ENCODE data around the gene SLX4.

SLX4 gene

GRCh38 chr16:3564889-3565141 lies 46.6 kb downstream of the SLX4 start:
- H3K27ac Mint-ChIP-seq: no peak overlapping the region
- no peaks in the 10 kb centered on the region for H3K27me3 Mint-ChIP-seq
- peaks cover 4% of the 10 kb centered on the region for H3K36me3 Mint-ChIP-seq
- H3K4me1 Mint-ChIP-seq: no peaks in the 10 kb centered on the region
- no peaks in the 10 kb centered on the region for H3K9me3 Mint-ChIP-seq
- no peak overlapping the region for H3K4me3 Mint-ChIP-seq

- Mint-ChIP-seq H3K27ac (no peak overlapping the region), H3K4me3 (no peak overlapping the region), H3K9me3 (no peaks in the 10 kb centered on the region), H3K4me1 (no peaks in the 10 kb centered on the region), H3K36me3 (peaks cover 4% of the 10 kb centered on the region), H3K27me3 (no peaks in the 10 kb centered on the region)
These were observed 47.1 kb downstream of the SLX4 start for GRCh38 chr16:3564130-3564888.

- Mint-ChIP-seq H3K9me3 (no peaks in the 10 kb centered on the region), H3K4me3 (no peak overlapping the region), H3K27me3 (no peaks in the 10 kb centered on the region), H3K4me1 (no peaks in the 10 kb centered on the region), H3K36me3 (peaks cover 4% of the 10 kb centered on the region), H3K27ac (no peak overlapping the region)
These were observed 48.4 kb downstream of the SLX4 start for GRCh38 chr16:3562914-3563480.

GRCh38 chr16:3561626-3562025 lies 49.8 kb downstream of the SLX4 start:
- Mint-ChIP-seq H3K36me3 (peaks cover 8% of the 10 kb centered on the region), H3K4me1 (no peaks in the 10 kb centered on the region), H3K4me3 (no peak overlapping the region), H3K27me3 (no peaks in the 10 kb centered on the region), H3K27ac (no peak overlapping the region), H3K9me3 (no peaks in the 10 kb centered on the region)

GRCh38 chr16:3554351-3554928 lies 57.0 kb downstream of the SLX4 start:
- H3K27me3 Mint-ChIP-seq: no peaks in the 10 kb centered on the region
- H3K4me1 Mint-ChIP-seq: peaks cover 8% of the 10 kb centered on the region
- H3K4me3 Mint-ChIP-seq: no peak overlapping the region
- H3K27ac Mint-ChIP-seq: no peak overlapping the region
- H3K36me3 Mint-ChIP-seq: peaks cover 22% of the 10 kb centered on the region
- H3K9me3 Mint-ChIP-seq: no peaks in the 10 kb centered on the region

- no peaks in the 10 kb centered on the region for H3K27me3 Mint-ChIP-seq
- no peaks in the 10 kb centered on the region for H3K9me3 Mint-ChIP-seq
- no peak overlapping the region for H3K4me3 Mint-ChIP-seq
- H3K4me1 Mint-ChIP-seq: peaks cover 8% of the 10 kb centered on the region
- no peak overlapping the region for H3K27ac Mint-ChIP-seq
- peaks cover 22% of the 10 kb centered on the region for H3K36me3 Mint-ChIP-seq
These were observed 58.1 kb downstream of the SLX4 start for GRCh38 chr16:3553138-3553923.

GRCh38 chr16:3550851-3551847 lies 60.3 kb downstream of the SLX4 start:
- no peaks in the 10 kb centered on the region for H3K9me3 Mint-ChIP-seq
- H3K4me1 Mint-ChIP-seq: peaks cover 8% of the 10 kb centered on the region
- H3K36me3 Mint-ChIP-seq: peaks cover 17% of the 10 kb centered on the region
- H3K27ac Mint-ChIP-seq: no peak overlapping the region
- no peak overlapping the region for H3K4me3 Mint-ChIP-seq
- no peaks in the 10 kb centered on the region for H3K27me3 Mint-ChIP-seq

GRCh38 chr16:3549906-3550305 lies 61.5 kb downstream of the SLX4 start:
- H3K9me3 Mint-ChIP-seq: no peaks in the 10 kb centered on the region
- H3K27ac Mint-ChIP-seq: no peak overlapping the region
- peaks cover 15% of the 10 kb centered on the region for H3K36me3 Mint-ChIP-seq
- peaks cover 8% of the 10 kb centered on the region for H3K4me1 Mint-ChIP-seq
- no peaks in the 10 kb centered on the region for H3K27me3 Mint-ChIP-seq
- no peak overlapping the region for H3K4me3 Mint-ChIP-seq

GRCh38 chr16:3548859-3549258 lies 62.5 kb downstream of the SLX4 start:
- Mint-ChIP-seq H3K9me3 (no peaks in the 10 kb centered on the region), H3K4me3 (no peak overlapping the region), H3K4me1 (peaks cover 4% of the 10 kb centered on the region), H3K36me3 (peaks cover 15% of the 10 kb centered on the region), H3K27me3 (no peaks in the 10 kb centered on the region), H3K27ac (no peak overlapping the region)

GRCh38 chr16:3548445-3548844 lies 63.0 kb downstream of the SLX4 start:
- Mint-ChIP-seq H3K4me1 (peaks cover 4% of the 10 kb centered on the region), H3K36me3 (peaks cover 15% of the 10 kb centered on the region), H3K27ac (no peak overlapping the region), H3K4me3 (no peak overlapping the region), H3K9me3 (no peaks in the 10 kb centered on the region), H3K27me3 (no peaks in the 10 kb centered on the region)

GRCh38 chr16:3546986-3547682 lies 64.3 kb downstream of the SLX4 start:
- no peak overlapping the region for H3K4me3 Mint-ChIP-seq
- no peaks in the 10 kb centered on the region for H3K27me3 Mint-ChIP-seq
- H3K9me3 Mint-ChIP-seq: no peaks in the 10 kb centered on the region
- peaks cover 14% of the 10 kb centered on the region for H3K36me3 Mint-ChIP-seq
- H3K27ac Mint-ChIP-seq: peak overlapping the region; percentile 26
- peaks cover 4% of the 10 kb centered on the region for H3K4me1 Mint-ChIP-seq

- Mint-ChIP-seq H3K9me3 (no peaks in the 10 kb centered on the region), H3K27me3 (no peaks in the 10 kb centered on the region), H3K27ac (peak overlapping the region; percentile 30), H3K4me3 (no peak overlapping the region), H3K4me1 (no peaks in the 10 kb centered on the region), H3K36me3 (peaks cover 3% of the 10 kb centered on the region)
These were observed 68.6 kb downstream of the SLX4 start for GRCh38 chr16:3542601-3543373.

- peak overlapping the region; percentile 9 for H3K27ac Mint-ChIP-seq
- H3K4me1 Mint-ChIP-seq: no peaks in the 10 kb centered on the region
- H3K4me3 Mint-ChIP-seq: no peak overlapping the region
- H3K9me3 Mint-ChIP-seq: no peaks in the 10 kb centered on the region
- H3K36me3 Mint-ChIP-seq: peaks cover 3% of the 10 kb centered on the region
- H3K27me3 Mint-ChIP-seq: no peaks in the 10 kb centered on the region
These were observed 69.8 kb downstream of the SLX4 start for GRCh38 chr16:3541527-3542155.

GRCh38 chr16:3538222-3538621 lies 73.2 kb downstream of the SLX4 start:
- Mint-ChIP-seq H3K4me1 (peaks cover 13% of the 10 kb centered on the region), H3K27ac (no peak overlapping the region), H3K9me3 (no peaks in the 10 kb centered on the region), H3K27me3 (no peaks in the 10 kb centered on the region), H3K4me3 (no peak overlapping the region), H3K36me3 (peaks cover 7% of the 10 kb centered on the region)

Data from activated naive CD4-positive, alpha-beta T cell treated with anti-CD3 and anti-CD28 coated beads, Interleukin-2, amount 50 U/mL, for 24 hours (primary cell).